ENCODE results near the gene MAP1S.

DNA sequence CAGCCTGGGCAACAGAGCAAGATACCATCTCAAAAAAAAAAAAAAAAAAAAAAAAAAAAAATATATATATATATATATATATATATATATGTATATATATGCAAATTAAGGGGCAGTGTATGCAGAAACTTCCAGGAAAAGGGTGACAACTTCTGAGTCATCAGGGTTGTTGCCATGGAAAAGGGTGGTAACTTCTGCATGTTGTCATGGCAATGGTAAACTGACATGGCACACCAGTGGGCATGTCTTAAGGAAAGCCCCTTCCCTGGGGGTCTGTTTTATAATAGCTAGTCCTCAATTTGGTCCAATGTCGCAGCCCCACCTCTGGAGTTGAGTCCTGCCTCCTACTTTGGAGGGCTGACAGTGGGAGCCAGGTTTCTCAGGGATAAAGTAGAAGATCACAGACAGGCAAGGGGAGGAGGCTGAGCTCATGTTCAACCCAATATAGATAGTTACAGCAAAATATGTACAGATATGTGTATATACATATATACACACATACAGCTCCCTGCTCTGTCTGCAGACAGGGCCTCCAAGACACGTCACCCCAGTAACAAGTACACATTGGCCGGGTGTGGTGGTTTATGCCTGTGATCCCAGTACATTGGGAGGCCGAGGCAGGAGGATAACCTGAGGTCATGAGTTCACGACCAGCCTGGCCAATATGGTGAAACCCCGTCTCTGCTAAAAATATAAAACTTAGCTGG is 24.7 kb downstream of the MAP1S start:
- TF ChIP-seq, protein P1, sequence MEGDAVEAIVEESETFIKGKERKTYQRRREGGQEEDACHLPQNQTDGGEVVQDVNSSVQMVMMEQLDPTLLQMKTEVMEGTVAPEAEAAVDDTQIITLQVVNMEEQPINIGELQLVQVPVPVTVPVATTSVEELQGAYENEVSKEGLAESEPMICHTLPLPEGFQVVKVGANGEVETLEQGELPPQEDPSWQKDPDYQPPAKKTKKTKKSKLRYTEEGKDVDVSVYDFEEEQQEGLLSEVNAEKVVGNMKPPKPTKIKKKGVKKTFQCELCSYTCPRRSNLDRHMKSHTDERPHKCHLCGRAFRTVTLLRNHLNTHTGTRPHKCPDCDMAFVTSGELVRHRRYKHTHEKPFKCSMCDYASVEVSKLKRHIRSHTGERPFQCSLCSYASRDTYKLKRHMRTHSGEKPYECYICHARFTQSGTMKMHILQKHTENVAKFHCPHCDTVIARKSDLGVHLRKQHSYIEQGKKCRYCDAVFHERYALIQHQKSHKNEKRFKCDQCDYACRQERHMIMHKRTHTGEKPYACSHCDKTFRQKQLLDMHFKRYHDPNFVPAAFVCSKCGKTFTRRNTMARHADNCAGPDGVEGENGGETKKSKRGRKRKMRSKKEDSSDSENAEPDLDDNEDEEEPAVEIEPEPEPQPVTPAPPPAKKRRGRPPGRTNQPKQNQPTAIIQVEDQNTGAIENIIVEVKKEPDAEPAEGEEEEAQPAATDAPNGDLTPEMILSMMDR (IDR thresholded peaks at IDR 0.05; ENCODE audit: low read depth, low read length) = no peak
- TF ChIP-seq, protein P2, sequence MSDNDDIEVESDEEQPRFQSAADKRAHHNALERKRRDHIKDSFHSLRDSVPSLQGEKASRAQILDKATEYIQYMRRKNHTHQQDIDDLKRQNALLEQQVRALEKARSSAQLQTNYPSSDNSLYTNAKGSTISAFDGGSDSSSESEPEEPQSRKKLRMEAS (IDR thresholded peaks at IDR 0.05; ENCODE audit: low read depth, low read length) = no peak
- TF ChIP-seq POLR2A (IDR thresholded peaks at IDR 0.05; ENCODE audit: extremely low read depth, insufficient read length) (no peak), MYC (IDR thresholded peaks at IDR 0.05; ENCODE audit: low read depth, low read length) (no peak)
